Measurements from ENCODE around the gene PDK1. TPM values are rescaled to one million over a fixed set of nuclear protein-coding genes. Genes with fewer than 3 reads are reported as not detected.
A peak's percentile ranks its signal among the peaks of the same experiment; 100 is the strongest.
"Not testable (repeated sequence)": the region's sequence is repeated elsewhere in the genome, so short reads cannot be mapped to it uniquely, and the experiment has no call there.

PDK1 gene
- total RNA-seq, 1 donor from 2014 or later: 27.9 TPM

- no peak for DNase-seq (ENCODE audit: low spot score)
- Mint-ChIP-seq H3K27me3 (ENCODE audit: low read depth) (no peaks in the 10 kb centered on the region), H3K4me1 (ENCODE audit: low read depth) (peaks cover 9% of the 10 kb centered on the region), H3K9me3 (ENCODE audit: low read depth) (peaks cover 18% of the 10 kb centered on the region), H3K36me3 (ENCODE audit: low read depth) (peaks cover 39% of the 10 kb centered on the region), H3K27ac (ENCODE audit: unreplicated experiment) (no peak overlapping the region), H3K4me3 (ENCODE audit: unreplicated experiment) (no peak overlapping the region)
- no peak for TF ChIP-seq CTCF (IDR thresholded peaks at IDR 0.05)
Measured at GRCh38 chr2:172582656-172583055, 26.8 kb downstream of the PDK1 start.

GRCh38 chr2:172586245-172586891 lies 30.5 kb downstream of the PDK1 start:
- no peak for DNase-seq (ENCODE audit: low spot score)
- peaks cover 14% of the 10 kb centered on the region for H3K4me1 Mint-ChIP-seq (ENCODE audit: low read depth)
- no peak overlapping the region for H3K4me3 Mint-ChIP-seq (ENCODE audit: unreplicated experiment)
- H3K36me3 Mint-ChIP-seq (ENCODE audit: low read depth): peaks cover 41% of the 10 kb centered on the region
- H3K27me3 Mint-ChIP-seq (ENCODE audit: low read depth): no peaks in the 10 kb centered on the region
- peaks cover 2% of the 10 kb centered on the region for H3K9me3 Mint-ChIP-seq (ENCODE audit: low read depth)
- no peak overlapping the region for H3K27ac Mint-ChIP-seq (ENCODE audit: unreplicated experiment)
- TF ChIP-seq CTCF (IDR thresholded peaks at IDR 0.05): no peak

GRCh38 chr2:172587231-172587630 lies 31.3 kb downstream of the PDK1 start:
- DNase-seq (ENCODE audit: low spot score); H3K9me3 Mint-ChIP-seq (ENCODE audit: low read depth); H3K27me3 Mint-ChIP-seq (ENCODE audit: low read depth); H3K4me3 Mint-ChIP-seq (ENCODE audit: unreplicated experiment); H3K27ac Mint-ChIP-seq (ENCODE audit: unreplicated experiment); H3K4me1 Mint-ChIP-seq (ENCODE audit: low read depth): not testable (repeated sequence)
- H3K36me3 Mint-ChIP-seq (ENCODE audit: low read depth): peaks cover 36% of the 10 kb centered on the region

- H3K9me3 Mint-ChIP-seq (ENCODE audit: low read depth): peaks cover 2% of the 10 kb centered on the region
- peaks cover 11% of the 10 kb centered on the region for H3K4me1 Mint-ChIP-seq (ENCODE audit: low read depth)
- no peak for TF ChIP-seq CTCF (IDR thresholded peaks at IDR 0.05)
- no peak for DNase-seq (ENCODE audit: low spot score)
- H3K27ac Mint-ChIP-seq (ENCODE audit: unreplicated experiment): no peak overlapping the region
- H3K4me3 Mint-ChIP-seq (ENCODE audit: unreplicated experiment): no peak overlapping the region
- H3K36me3 Mint-ChIP-seq (ENCODE audit: low read depth): peaks cover 31% of the 10 kb centered on the region
- H3K27me3 Mint-ChIP-seq (ENCODE audit: low read depth): no peaks in the 10 kb centered on the region
Measured at GRCh38 chr2:172588931-172589330, 33.0 kb downstream of the PDK1 start.

- Mint-ChIP-seq H3K4me1 (ENCODE audit: low read depth) (peaks cover 18% of the 10 kb centered on the region), H3K36me3 (ENCODE audit: low read depth) (peaks cover 27% of the 10 kb centered on the region)
- not testable (repeated sequence) for DNase-seq (ENCODE audit: low spot score); H3K9me3 Mint-ChIP-seq (ENCODE audit: low read depth); H3K27me3 Mint-ChIP-seq (ENCODE audit: low read depth); H3K27ac Mint-ChIP-seq (ENCODE audit: unreplicated experiment); H3K4me3 Mint-ChIP-seq (ENCODE audit: unreplicated experiment)
Measured at GRCh38 chr2:172591386-172591785, 35.5 kb downstream of the PDK1 start.

- not testable (repeated sequence) for H3K4me3 Mint-ChIP-seq (ENCODE audit: unreplicated experiment); H3K27me3 Mint-ChIP-seq (ENCODE audit: low read depth); H3K9me3 Mint-ChIP-seq (ENCODE audit: low read depth); DNase-seq (ENCODE audit: low spot score)
- H3K4me1 Mint-ChIP-seq (ENCODE audit: low read depth): peaks cover 18% of the 10 kb centered on the region
- H3K36me3 Mint-ChIP-seq (ENCODE audit: low read depth): peaks cover 23% of the 10 kb centered on the region
- peak overlapping the region; percentile 46 for H3K27ac Mint-ChIP-seq (ENCODE audit: unreplicated experiment)
Measured at GRCh38 chr2:172592190-172592589, 36.3 kb downstream of the PDK1 start.

- peaks cover 3% of the 10 kb centered on the region for H3K36me3 Mint-ChIP-seq (ENCODE audit: low read depth)
- DNase-seq (ENCODE audit: low spot score): no peak
- H3K4me1 Mint-ChIP-seq (ENCODE audit: low read depth): peaks cover 51% of the 10 kb centered on the region
- H3K4me3 Mint-ChIP-seq (ENCODE audit: unreplicated experiment): no peak overlapping the region
- H3K27me3 Mint-ChIP-seq (ENCODE audit: low read depth): no peaks in the 10 kb centered on the region
- TF ChIP-seq CTCF (IDR thresholded peaks at IDR 0.05): no peak
- no peak overlapping the region for H3K27ac Mint-ChIP-seq (ENCODE audit: unreplicated experiment)
- no peaks in the 10 kb centered on the region for H3K9me3 Mint-ChIP-seq (ENCODE audit: low read depth)
Measured at GRCh38 chr2:172596776-172597175, 40.9 kb downstream of the PDK1 start.

Data from chondrocyte (in vitro differentiated cells).